NCI-H2171 (cell line): ENCODE data around the gene FBXO10.

Experiments
- DNase-seq: peaks from one replicate; lab custom pipeline; 2025; lab: John Stamatoyannopoulos, UW

The FBXO10 gene

DNA sequence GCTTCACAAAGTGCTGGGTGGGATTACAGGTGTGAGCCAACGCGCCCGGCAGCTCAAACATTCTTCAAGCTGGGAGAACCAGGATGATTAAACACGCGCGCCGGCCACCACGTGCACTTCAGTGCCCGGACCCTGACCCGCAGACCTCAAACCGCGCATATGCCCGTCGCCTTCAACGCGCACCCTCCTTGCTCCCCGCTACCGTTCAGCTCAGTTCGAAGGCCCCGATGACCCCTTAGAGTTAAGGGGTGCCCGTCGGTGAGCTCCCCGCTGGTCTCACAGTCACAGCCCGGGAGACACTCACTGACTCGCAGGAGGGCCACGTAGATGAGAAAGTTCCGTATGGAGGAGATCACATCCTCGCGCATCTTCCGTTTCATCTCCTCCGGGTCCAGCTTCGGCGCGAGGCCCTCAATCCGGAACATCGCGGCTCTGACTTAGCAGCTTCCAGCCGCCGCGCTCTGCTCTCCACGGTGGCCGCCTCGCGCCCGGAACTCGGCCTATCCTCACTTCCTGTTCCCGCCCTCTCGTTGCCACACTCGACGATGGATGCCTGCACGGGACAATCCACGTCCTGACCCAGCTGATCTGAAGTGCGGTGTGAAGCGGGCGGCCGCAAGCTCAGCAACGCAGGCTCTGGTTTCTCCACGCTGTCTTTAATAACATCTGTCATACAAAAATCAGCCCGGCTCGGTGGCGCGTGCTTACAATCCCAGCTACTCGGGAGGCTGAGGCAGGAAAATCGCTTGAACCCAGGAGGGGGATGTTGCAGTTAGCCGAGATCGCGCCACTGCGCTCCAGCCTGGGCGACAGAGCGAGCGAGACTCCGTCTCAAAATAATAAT is 16.1 kb upstream of the FBXO10 start, which contains the start of gene TOMM5:
TSS of gene TOMM5 (minus strand) at position 490 of the 844 bp plus-strand sequence. CDS start at position 425, 65 bp downstream.
- DNase-seq, result peak; percentile 70

DNA sequence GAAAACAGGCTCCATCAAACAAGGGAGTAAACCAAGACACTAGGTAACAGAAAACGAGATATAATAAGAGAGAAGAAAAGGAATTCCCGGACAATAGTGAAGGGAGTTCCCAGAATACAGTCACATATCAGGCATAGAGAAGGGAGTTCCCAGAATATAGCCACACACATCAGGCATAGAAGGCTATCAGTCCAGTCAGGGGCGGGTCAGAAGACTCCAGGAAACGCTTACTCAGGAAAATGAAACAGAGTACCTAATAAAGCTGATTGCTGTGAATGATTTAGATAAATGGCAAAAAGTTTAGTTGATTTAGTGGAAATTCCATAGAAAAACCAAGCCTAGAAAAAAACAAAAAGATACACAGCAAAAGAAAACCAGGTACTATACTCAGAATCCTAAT is 11.3 kb upstream of the FBXO10 start:
- no peak for DNase-seq

DNA sequence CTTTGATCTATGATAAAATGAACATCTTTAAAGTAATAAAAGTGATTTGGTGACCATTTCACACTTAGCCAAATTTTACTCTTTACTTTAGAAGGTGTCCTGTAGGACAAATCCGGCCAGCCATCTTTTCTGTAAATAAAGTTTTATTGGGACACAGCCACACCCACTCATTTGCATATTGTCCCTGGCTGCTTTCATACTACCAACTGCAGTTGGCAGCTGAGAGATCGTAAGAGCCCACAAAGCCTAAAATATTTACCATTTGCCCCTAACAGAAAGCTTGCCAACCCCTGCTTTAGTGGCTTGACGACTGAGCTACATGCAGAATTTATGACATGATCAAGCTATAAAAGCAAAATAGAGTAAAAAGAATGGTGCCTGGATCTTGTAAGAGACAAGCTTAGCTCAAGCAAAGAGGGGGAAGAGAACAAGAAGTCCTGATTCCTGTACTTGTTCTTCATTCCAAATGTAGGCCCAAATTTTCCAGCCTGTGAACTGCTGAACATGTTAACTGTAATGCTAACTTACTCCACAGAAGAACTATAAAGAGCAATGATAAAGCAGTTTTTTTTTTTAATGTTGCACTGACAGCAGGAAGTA is 7.4 kb upstream of the FBXO10 start:
- no peak for DNase-seq

DNA sequence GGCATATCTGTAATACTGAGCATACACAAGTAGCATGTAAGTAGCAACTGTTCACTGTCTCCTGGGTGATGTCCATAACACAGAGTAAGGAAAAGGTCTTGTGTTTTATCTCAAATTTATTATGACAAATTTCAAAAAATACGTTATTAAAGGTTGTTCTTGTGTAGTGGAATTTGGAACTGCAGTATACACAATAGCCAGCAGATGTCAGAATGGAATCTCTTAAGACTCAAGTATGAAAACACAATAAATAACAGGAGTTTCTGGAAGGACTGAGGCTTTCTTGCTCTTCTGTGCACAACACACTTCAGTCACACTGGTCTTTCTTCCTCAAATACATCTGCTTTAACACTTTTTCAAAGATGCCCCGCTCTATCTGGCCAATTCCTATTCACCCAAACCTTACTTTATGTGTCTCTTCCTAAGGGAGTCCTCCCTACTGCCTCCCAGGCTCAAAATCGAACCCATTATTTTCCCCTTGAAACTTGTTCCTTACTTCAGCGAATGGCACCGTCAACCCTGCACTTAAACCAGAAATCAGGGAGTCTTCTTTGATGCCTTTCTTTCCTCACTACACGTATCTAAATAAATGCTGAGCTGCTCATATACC is 6.5 kb upstream of the FBXO10 start:
- DNase-seq, result peak; percentile 5

DNA sequence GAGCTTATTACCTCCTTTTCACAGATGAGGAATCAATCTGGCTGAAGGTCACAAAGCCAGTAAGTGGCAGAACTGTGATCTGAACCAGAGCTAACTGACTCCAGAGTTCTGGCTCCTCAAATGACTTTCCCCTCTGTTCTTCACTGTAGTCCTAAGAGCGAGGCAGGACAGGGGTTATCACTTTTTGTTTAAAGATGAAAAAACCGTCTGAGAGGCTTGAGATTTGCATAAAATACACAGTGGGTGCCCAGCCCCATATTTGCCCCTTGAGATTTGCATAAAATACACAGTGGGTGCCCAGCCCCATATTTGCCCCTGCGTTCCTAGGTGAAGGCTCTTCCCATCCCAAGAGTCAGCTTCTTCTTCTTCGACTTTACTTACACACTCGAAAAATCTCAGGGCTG is 667 bp downstream of the FBXO10 start:
- no peak for DNase-seq

DNA sequence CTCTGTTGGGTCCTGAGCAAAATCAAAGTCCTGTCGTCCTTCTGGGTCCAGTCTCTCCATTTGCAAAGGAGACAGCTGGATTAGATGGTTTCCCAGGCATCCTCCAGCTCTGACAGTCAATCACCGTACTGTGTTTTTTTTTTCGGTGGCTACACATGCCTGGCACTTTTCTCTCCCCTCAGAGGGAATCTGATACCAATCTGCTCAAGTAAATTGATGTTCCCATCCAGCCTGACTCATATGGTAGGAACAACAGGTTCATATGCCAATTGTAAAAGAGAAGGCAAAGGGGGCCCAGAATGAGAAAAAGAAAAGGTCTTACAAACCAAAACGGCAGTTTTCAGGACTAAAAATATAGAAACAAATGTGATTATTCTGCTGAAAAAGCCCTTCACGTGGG is 1.2 kb downstream of the FBXO10 start:
- peak; percentile 63 for DNase-seq

DNA sequence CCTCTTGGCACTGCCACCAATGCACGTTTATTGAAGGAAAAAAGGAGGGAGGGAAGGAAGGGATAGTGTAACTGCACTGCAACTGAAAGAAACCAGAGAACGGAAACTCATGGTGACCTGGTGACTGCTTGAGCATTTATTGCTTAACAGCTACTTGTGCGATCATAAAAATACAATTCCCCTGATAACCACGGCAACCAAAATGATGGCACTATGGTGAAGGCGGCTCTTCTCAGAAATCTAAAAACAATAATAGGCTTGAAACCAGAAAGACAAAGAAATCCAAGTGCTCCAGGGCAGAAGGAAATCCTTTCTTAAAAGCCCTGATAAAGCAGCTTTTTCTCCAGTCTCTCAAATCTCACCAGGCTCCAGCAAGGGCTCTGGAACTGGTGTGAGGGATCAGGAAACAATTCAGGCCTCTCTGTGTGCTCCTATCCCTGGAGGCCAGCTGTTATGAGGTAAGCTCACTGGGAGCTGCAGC is 1.9 kb downstream of the FBXO10 start:
- no peak for DNase-seq

DNA sequence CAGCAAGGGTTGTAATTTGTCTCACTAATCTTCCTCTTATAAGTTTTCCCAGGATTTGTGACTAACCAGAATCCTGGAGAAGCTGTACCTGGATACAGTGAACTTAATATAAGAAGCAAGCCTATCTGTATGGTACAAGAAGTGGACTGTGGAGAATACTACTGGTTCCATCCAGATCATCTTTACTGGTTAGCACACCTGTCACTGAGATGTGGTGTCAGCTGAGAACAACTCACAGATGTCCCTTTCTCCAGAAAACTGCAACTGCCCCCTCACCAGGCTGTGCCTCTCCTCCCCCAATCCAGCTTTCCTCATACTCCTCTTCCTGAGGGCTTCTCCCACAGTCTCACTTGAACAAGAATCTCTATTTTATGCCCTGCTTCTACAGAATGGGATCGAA is 4.9 kb downstream of the FBXO10 start:
- DNase-seq, result no peak

DNA sequence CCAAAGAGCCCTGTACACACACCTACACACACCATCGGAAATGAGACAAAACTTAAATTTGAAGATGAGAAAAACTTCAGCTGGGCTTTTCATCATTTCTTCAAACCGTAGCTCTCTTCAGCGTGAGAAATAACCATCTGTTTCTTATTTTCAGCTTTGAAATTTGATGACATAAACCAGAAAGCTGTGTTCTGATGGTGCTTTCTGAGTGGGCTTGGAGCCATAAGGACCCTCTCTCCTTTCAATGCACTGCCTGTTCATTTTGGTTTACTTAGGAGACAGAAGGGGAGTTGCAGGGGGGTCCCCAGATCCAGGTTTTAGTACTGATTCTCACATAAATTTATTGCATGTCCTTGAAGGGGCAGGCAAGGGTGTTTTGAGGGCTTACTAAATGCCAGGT is 9.5 kb downstream of the FBXO10 start:
- DNase-seq, result peak; percentile 6

DNA sequence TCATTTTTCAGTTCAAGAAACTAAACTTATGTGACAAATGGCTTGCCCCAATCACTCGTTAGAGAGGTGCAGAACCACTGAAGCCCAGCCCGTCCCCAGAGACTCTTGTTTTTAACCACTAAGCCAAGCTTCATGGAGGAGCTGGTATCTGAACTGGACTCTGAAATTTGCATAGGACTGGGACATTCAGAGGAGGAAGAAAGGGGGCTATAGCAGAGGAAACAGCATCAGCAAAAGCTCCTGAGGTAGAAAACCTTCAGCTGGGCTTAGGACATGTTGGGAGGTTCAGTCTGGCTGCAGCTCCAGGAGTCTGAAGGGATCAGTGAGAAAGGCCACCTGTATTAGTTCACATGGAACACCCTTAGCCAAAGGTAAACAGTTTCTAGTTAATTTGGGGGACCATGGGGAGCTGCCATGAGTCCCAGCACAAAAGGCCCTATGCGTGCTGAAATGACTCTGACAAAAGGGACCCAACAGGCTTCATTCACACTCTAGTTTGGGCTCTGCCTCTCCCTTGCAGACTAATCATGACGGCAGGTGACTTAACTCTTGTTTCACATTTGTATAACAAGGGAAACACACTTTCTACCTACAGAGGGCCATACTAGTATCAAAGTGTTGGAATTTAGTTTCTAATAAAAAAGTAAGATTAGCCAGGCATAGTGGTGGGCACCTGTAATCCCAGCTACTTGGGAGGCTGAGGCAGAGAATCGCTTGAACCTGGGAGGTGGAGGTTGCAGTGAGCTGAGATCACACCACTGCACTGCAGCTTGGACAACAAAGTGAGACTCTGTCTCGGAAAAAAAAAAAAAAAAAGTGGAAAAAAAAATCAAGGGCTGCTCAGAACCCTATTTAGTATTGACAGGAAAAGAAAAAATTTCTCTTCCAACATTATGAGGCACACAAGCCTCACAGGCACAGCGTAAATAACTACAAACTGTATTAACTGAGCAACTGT is 10.2 kb downstream of the FBXO10 start:
- DNase-seq, result no peak

DNA sequence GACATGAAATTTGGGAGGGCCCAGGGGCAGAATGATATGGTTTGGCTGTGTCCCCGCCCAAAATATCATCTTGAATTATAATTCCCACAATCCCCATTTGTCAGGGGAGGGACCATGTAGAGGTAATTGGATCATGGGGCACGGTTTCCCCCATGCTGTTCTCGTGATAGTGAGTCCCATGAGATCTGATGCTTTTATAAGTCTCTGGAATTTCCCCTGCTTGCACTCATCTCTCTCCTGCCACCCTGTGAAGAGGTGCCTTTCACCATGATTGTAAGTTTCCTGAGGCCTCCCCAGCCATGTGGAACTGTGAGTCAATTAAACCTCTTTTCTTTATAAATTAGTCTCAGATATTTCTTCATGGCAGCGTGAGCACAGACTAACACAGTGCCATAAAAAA is 11.3 kb downstream of the FBXO10 start:
- DNase-seq, result no peak

DNA sequence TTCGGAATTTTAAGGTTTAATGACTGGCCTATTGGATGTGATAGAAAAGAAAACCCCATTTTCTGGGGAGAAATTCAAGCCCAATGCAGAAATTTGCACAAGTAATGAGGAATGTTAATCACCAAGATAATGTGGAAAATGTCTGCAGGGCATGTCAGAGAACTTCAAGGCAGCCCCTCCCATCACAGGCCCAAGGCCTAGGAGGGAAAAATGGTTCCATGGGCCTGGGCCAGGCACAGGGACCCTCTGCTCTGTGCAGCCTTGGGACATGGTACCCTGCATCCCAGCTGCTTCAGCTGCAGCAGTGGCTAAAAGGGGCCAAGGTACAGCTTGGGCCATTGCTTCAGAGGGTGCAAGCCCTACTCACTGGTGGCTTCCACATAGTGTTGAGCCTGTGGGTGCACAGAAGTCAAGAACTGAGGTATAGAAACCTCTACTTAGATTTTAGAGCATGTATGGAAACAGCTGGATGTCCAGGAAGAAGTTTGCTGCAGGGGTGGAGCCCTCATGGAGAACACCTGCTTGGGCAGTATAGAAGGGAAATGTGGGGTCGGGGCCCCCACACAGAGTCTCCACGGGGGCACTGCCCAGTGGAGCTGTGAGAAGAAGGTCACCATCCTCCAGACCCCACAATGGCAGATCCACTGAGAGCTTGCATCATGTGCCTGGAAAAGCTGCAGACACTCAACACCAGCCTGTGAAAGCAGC is 12.2 kb downstream of the FBXO10 start:
- no peak for DNase-seq

DNA sequence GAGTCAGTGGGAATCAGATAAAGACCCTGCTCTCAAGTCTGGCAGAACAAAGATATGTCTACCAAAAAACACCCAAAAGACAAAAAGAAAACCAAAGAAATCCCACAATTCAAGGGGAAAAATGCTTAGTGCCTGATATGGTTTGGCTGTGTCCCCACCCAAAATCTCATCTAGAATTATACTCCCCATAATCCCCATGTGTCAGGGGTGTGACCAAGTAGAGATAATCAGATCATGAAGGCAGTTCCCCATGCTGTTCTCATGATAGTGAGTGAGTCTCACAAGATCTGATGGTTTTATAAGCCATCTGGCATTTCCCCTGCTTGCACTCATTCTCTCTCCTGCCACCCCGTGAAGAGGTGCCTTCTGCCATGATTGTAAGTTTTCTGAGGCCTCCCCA is 13.4 kb downstream of the FBXO10 start:
- no peak for DNase-seq

DNA sequence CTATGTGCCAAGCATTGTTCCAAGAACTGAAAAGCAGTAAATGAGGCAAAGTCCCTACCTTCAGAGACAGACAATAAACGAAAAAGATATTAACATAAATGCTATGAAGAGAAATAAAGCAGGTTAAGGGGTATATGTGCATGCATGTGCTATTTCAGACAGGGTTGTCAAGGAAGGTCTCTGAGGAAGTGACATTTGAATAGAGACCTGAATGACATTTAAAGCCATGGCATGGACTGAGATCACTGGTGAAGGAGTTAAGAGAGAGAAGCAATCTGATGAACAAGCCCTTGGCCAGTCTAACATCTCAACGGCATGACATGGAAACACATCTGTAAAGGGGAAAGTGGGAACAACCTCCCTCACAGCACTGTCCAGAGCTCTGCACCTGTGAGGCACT is 14.5 kb downstream of the FBXO10 start:
- DNase-seq, result no peak

DNA sequence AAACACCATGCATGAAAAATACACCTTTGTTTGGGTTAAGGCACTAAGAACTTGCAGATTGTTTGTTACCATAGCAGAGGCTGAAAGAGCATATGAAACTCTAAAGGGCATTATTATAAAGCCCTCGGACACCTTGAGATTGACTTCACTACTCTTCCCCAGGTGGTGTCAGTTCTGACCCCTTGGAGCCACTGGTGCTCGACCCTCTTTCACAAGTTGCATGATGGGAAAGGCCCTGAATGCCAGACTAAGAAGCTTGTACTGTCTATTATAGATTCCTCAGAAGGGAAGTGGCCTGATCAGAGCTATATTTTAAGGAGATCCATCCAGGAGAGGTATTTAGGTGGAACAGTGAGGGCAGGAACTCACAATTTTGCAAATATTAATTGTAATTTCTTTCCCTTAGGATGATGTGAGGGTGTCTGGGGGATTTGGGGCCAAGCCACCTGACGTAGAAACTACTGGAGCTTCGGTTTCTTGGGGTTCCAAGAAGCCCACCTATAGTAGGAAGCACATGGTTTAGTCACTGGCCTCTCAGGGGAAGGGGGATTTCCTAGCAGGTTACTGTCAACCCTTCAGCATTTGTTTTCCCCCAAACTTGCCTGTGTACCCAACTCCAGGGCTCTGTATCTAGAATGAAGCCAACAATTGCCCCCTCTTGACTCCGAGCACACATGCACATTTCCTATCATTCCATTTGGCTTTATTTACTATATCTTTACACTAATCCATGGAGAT is 16.2 kb downstream of the FBXO10 start:
- no peak for DNase-seq

DNA sequence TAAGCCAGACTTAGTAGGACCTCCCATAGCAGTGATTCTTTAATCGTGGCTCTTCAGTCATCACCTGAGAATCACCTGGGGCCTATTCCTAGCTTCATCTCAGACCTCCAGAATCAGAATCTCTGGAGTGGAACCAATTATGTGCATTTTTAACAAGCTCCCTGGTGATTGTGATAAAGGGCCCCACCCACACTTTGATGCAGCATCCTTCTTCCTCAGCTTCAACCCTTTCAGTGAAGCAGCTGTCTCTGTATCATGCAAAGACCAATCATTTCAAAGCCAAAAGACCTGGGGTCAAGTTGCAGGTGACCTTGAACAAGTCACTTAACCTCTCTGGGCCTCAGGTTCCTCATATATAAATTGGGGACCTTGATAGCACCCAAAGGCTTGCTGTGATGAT is 17.1 kb downstream of the FBXO10 start:
- no peak for DNase-seq

DNA sequence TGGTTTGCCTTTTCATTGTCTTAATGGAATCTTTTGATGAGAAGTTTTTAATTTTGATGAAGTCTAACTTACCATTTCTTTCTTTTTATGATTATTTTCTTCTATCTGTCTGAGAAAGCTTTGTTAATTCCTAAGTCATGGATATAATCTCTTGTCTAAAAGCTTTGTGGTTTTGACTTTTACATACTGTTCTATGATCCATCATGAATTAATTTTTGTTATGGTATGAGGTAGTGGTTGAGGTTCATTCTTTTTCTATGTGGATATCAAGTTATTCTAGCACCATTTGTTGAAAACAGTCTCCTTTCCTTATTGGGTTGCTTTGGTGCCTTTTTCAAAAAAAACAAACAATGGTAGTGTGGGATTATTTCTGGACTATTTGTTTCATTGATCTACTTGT is 20.4 kb downstream of the FBXO10 start:
- no peak for DNase-seq

DNA sequence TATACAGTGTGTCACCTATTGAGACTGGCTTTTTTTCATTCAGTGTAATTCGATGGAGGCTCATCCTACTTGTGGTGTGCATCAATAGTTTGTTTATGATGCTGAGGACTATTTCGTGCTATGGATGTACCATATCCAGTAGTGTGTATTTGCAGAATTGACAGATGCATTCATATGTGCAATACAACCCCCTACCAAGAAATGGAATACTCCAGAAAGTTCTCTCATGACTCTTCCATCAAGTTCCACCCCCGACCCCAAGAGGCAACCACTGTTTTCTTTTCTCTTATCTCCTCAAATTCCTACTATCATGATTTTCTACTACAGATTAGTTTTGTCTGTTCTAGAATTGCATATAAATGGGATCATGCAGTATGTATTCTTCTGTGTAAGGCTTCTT is 21.9 kb downstream of the FBXO10 start:
- DNase-seq, result no peak

DNA sequence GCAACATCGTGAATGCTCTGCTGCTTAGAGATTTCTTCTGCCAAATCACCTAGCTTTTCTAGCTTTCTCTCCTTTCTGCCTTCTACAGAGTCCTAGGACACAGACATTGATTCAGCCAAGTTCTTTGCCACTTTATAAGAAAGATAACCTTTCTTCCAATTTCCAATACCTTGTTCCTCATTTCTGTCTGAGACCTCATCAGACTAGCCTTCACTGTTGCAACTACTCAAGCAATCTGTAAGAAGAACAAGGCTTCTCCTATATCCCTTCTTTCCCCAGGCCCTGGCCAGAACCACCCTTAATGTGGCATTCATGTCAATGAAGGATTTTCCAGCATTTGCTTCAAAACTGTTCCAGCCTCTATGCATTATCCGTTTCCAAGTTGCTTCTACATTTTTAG is 24.3 kb downstream of the FBXO10 start:
- DNase-seq, result no peak

DNA sequence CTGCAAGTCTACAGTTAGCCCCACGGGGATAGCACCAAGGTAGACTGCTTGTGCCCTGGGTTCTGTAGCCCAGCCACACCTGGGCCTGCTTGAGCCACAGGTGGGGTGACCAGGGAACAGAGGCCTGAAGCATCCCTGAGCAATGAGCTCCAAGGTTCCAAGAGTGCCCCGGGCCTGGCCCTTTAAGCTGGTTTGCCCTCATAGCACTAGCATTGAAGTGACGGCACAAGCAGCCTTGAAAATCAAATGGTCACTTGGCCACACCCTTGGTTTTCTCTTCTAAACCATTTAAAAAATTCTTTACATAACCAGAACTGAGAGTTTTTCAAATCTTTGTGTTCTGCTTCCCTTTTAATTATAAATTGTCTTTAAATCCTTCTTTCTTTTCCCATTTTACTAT is 24.7 kb downstream of the FBXO10 start:
- DNase-seq, result no peak

DNA sequence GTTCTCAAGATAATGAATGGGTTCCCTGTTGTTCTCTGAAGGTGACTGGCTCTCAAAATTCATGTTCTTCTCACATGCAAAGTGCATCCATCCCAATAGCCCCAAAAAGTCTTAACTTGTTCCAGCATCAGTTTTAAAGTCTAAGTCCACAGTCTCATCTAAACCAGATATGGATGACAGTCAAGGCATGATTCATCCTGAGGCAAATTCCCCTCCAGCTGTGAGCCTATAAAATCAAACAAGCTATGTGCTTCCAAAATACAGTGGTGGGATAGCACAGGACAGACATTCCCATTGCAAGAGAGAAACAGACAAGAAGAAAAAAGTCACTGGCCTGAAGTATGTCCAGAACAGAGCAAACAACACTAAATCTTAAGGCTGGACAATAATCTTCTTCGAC is 25.4 kb downstream of the FBXO10 start:
- DNase-seq, result no peak
